PC-9 (cell line): ENCODE measurements around the gene PBX1. TPM values are rescaled to one million over a fixed set of nuclear protein-coding genes. Genes with fewer than 3 reads are reported as not detected.

Source experiments
- BruUV-seq: library from RNA; stranded (reverse); fragments of 400-500 nt; replicated peaks from 2 replicates; lab custom pipeline; 2021; lab: Mats Ljungman, UMichigan
- CTCF ChIA-PET: fragments of 300-600 bp; sonication (Branson Sonifier 250); formaldehyde crosslinking; loops from one replicate; lab custom pipeline; 2022; ENCODE audit warnings: antibody characterized with exemption; lab: Charles Lee
- POLR2A ChIA-PET: fragments of 300-600 bp; sonication (Branson Sonifier 250); formaldehyde crosslinking; loops from one replicate; lab custom pipeline; 2022; ENCODE audit warnings: antibody characterized with exemption; ENCODE audit not compliant: unreplicated experiment; lab: Charles Lee
- DNase-seq, 2 experiments: peaks; one replicate each; pipeline versions ENCODE4 v3.0.0 to v3.0.0-alpha.2; 2015 to 2022; ENCODE audit warnings: mixed read lengths in 1 of 2
- H2AFZ ChIP-seq: fragments of 200-600 bp; sonication (generic); 2 replicates; pipeline ENCODE4 v1.8.1; 2017; ENCODE audit warnings: antibody characterized with exemption
- H3F3A ChIP-seq: fragments of 200-600 bp; sonication (generic); 2 replicates; pipeline ENCODE4 v1.8.1; 2017; ENCODE audit warnings: antibody characterized with exemption, mild to moderate bottlenecking, low read depth; ENCODE audit not compliant: insufficient read depth
- H3K27ac ChIP-seq: fragments of 200-600 bp; sonication (generic); 2 replicates; pipeline ENCODE4 v1.6.1; 2016; ENCODE audit warnings: mixed run types
- H3K27me3 ChIP-seq: fragments of 200-600 bp; sonication (generic); 2 replicates; pipeline ENCODE4 v1.6.1; 2016; ENCODE audit warnings: low read depth, mixed run types; ENCODE audit not compliant: insufficient read depth
- H3K36me3 ChIP-seq: fragments of 200-600 bp; sonication (generic); 2 replicates; pipeline ENCODE4 v1.6.1; 2016; ENCODE audit warnings: low read depth, mixed run types
- H3K4me1 ChIP-seq: fragments of 200-600 bp; sonication (generic); replicated peaks from 2 replicates; pipeline ENCODE4 v1.6.1; 2016; ENCODE audit warnings: mixed run types; ENCODE audit not compliant: insufficient read depth
- H3K4me2 ChIP-seq: fragments of 200-600 bp; sonication (generic); 2 replicates; pipeline ENCODE4 v1.6.1; 2017; ENCODE audit warnings: mixed run types
- H3K4me3 ChIP-seq: fragments of 200-600 bp; sonication (generic); 2 replicates; pipeline ENCODE4 v1.6.1; 2016; ENCODE audit warnings: mixed run types
- H3K79me2 ChIP-seq: fragments of 200-600 bp; sonication (generic); 2 replicates; pipeline ENCODE4 v1.6.1; 2017; ENCODE audit warnings: low read depth, mixed run types
- H3K9me2 ChIP-seq: fragments of 200-600 bp; sonication (generic); 2 replicates; pipeline ENCODE4 v1.8.1; 2017; ENCODE audit warnings: mild to moderate bottlenecking; ENCODE audit not compliant: insufficient read depth
- H3K9me3 ChIP-seq: fragments of 200-600 bp; sonication (generic); 2 replicates; pipeline ENCODE4 v1.8.1; 2016; ENCODE audit warnings: low read depth; ENCODE audit not compliant: insufficient read depth
- H4K20me1 ChIP-seq: fragments of 200-600 bp; sonication (generic); 2 replicates; pipeline ENCODE4 v1.8.1; 2017; ENCODE audit not compliant: insufficient read depth
- EZH2 ChIP-seq: fragments of 200-600 bp; sonication (generic); IDR thresholded peaks from 2 replicates; pipeline ENCODE4 v1.8.0; 2017; ENCODE audit warnings: antibody characterized with exemption, low read depth
- intact Hi-C: fragments of 100-400 bp; cut with micrococcal nuclease; formaldehyde crosslinking; loops from one replicate; pipeline ENCODE4 v1.10.0; 2022; ENCODE audit not compliant: unreplicated experiment
- total RNA-seq: library from RNA; stranded (reverse); gene quantifications from 2 replicates; pipeline ENCODE4 v1.2.3, GENCODE V29; 2021
- TF ChIP-seq, protein P1 (sequence below): fragments of 200-600 bp; sonication (generic); conservative IDR thresholded peaks from 2 replicates; pipeline ENCODE4 v1.6.1; 2017; ENCODE audit warnings: mixed run types, antibody characterized with exemption, mild to moderate bottlenecking, moderate library complexity

The PBX1 gene
- total RNA-seq, 1 experiment from 2014 or later: 57.7 TPM

DNA sequence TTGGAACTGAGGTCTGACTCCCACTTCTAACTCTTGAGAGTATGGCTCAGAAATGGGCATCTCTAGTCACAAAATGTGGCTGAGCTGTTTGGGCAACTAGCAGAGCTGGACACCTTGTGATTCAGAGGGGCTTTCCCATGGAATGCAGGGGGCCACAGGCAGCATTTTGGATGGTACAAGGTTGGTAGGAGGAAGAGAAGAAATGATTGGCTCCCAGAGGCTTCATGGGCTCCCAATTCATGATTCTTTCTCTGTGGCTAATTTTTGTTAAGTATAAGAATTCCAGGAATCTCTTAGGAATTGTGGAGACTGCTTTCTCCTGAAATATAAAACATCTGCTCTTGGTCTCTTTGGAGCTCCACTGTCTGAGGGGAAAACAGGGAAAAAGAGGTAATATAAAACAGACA is 49.7 kb downstream of the PBX1 start:
- H2AFZ ChIP-seq: no peak overlapping the region
- peaks cover 43% of the 10 kb centered on the region for H3K79me2 ChIP-seq
- no peaks in the 10 kb centered on the region for H3K9me2 ChIP-seq
- H3K4me1 ChIP-seq: peaks cover 47% of the 10 kb centered on the region
- peaks cover 27% of the 10 kb centered on the region for H3F3A ChIP-seq
- H3K36me3 ChIP-seq: 0 out of 2 replicates have a peak, but pooled peaks cover 9% of the 10 kb centered on the region
- no peak overlapping the region for H3K4me2 ChIP-seq
- no peaks in the 10 kb centered on the region for H3K9me3 ChIP-seq
- TF ChIP-seq, protein P1, sequence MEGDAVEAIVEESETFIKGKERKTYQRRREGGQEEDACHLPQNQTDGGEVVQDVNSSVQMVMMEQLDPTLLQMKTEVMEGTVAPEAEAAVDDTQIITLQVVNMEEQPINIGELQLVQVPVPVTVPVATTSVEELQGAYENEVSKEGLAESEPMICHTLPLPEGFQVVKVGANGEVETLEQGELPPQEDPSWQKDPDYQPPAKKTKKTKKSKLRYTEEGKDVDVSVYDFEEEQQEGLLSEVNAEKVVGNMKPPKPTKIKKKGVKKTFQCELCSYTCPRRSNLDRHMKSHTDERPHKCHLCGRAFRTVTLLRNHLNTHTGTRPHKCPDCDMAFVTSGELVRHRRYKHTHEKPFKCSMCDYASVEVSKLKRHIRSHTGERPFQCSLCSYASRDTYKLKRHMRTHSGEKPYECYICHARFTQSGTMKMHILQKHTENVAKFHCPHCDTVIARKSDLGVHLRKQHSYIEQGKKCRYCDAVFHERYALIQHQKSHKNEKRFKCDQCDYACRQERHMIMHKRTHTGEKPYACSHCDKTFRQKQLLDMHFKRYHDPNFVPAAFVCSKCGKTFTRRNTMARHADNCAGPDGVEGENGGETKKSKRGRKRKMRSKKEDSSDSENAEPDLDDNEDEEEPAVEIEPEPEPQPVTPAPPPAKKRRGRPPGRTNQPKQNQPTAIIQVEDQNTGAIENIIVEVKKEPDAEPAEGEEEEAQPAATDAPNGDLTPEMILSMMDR: no peak
- no peak for TF ChIP-seq EZH2
- no peak overlapping the region for H3K27ac ChIP-seq
- POLR2A ChIA-PET: no interaction called here
- intact Hi-C loops: loop anchor here (10.0 kb wide), 1 partner anchor 556 kb away; no protein-coding TSS in a partner anchor
- H4K20me1 ChIP-seq: no peaks in the 10 kb centered on the region
- CTCF ChIA-PET: no interaction called here
- DNase-seq: no peak
- H3K27me3 ChIP-seq: no peaks in the 10 kb centered on the region
- no peak overlapping the region for H3K4me3 ChIP-seq
- BruUV-seq: no TSS peak

DNA sequence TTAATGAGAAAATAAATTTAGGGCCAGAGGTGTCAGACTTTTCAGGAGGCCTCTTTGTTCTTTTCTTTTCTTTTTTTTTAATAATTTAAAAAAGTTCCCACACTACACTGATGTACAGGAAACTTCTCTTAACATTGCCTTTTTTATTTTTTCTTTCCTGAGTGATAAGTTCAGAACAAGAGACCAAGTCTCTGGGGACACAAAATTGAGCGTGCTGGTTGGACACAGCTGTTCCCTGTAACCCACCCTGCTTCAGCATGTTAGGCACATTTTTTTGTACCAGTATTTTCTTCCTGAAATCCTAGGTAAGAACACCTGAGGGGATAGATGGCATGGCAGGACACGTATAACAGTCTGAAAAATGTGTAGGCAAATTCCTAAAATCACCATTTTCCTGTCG is 50.1 kb downstream of the PBX1 start:
- H2AFZ ChIP-seq: no peak overlapping the region
- peaks cover 32% of the 10 kb centered on the region for H3F3A ChIP-seq
- no peaks in the 10 kb centered on the region for H3K9me3 ChIP-seq
- ChIA-PET CTCF (no interaction called here), POLR2A (no interaction called here)
- no peak overlapping the region for H3K4me3 ChIP-seq
- intact Hi-C loops: loop anchor here (10.0 kb wide), 1 partner anchor 556 kb away; no protein-coding TSS in a partner anchor
- BruUV-seq: no TSS peak
- H4K20me1 ChIP-seq: no peaks in the 10 kb centered on the region
- TF ChIP-seq, protein P1: no peak
- no peak for TF ChIP-seq EZH2
- no peaks in the 10 kb centered on the region for H3K27me3 ChIP-seq
- H3K36me3 ChIP-seq: 0 out of 2 replicates have a peak, but pooled peaks cover 8% of the 10 kb centered on the region
- peaks cover 48% of the 10 kb centered on the region for H3K4me1 ChIP-seq
- no peak overlapping the region for H3K27ac ChIP-seq
- DNase-seq: no peak
- peaks cover 45% of the 10 kb centered on the region for H3K79me2 ChIP-seq
- H3K4me2 ChIP-seq: no peak overlapping the region
- no peaks in the 10 kb centered on the region for H3K9me2 ChIP-seq

DNA sequence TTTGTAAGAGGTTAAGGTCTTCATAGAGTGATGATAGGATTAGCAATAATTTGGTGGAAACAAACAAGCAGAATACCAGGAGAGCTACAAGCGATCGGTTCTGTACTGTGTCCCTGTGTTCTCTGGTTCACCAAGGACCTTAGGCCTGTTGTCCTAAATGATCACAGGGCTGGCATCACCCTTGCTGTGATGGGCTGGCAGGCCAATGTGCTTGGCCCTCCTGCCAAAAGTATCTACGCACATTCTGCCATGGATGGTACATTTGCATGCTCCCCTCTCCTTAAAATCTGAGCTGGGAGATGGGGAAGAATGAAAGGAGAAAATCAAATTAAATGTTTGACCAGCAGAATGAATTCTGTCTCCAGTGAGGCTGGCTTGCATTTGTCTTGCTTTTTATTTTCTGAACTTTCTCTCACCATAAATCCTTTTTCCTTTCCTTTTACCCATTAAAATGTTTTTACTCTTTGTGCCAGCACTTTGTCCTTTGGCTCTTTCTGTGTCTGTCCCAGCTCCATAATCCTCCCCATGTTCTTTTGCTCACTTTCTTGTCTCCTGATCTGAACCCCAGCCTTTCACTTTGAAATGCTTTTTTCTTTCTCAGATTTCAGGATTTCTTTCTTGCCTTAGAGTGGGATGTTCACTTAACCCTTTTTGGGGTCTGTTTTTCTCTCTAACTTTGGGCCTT is 51.7 kb downstream of the PBX1 start:
- no peaks in the 10 kb centered on the region for H3K9me2 ChIP-seq
- H3K27ac ChIP-seq: peak overlapping the region; percentile 79
- CTCF ChIA-PET: interaction anchor here (0.5 to 1.9 kb wide), 2 partner anchors 8 to 15 kb away, joined by 3 to 4 read pairs; no protein-coding TSS in a partner anchor
- H2AFZ ChIP-seq: no peak overlapping the region
- peak overlapping the region; percentile 30; the same call in 1 of the 2 replicates for H3K4me2 ChIP-seq
- no peak for TF ChIP-seq EZH2
- TF ChIP-seq, protein P1: no peak
- peaks cover 42% of the 10 kb centered on the region for H3K79me2 ChIP-seq
- BruUV-seq: no TSS peak
- 0 out of 2 replicates have a peak, but pooled peaks cover 3% of the 10 kb centered on the region for H3K36me3 ChIP-seq
- peaks cover 32% of the 10 kb centered on the region for H3F3A ChIP-seq
- intact Hi-C loops: loop anchor here (1.0 kb wide), 1 partner anchor 8 kb away; no protein-coding TSS in a partner anchor
- peaks cover 41% of the 10 kb centered on the region for H3K4me1 ChIP-seq
- DNase-seq: no peak
- no peaks in the 10 kb centered on the region for H4K20me1 ChIP-seq
- H3K9me3 ChIP-seq: no peaks in the 10 kb centered on the region
- no peaks in the 10 kb centered on the region for H3K27me3 ChIP-seq
- POLR2A ChIA-PET: interaction anchor here (0.6 kb wide), 1 partner anchor 111 kb away, joined by 3 read pairs; no protein-coding TSS in a partner anchor
- no peak overlapping the region for H3K4me3 ChIP-seq
